T-helper 1 cell (primary cell): ENCODE data around the gene SRCIN1.

Experiments used
- DNase-seq, 5 donors: peaks; one replicate each; pipeline ENCODE4 v3.0.0-alpha.2; 2012 to 2020

Gene SRCIN1

DNA sequence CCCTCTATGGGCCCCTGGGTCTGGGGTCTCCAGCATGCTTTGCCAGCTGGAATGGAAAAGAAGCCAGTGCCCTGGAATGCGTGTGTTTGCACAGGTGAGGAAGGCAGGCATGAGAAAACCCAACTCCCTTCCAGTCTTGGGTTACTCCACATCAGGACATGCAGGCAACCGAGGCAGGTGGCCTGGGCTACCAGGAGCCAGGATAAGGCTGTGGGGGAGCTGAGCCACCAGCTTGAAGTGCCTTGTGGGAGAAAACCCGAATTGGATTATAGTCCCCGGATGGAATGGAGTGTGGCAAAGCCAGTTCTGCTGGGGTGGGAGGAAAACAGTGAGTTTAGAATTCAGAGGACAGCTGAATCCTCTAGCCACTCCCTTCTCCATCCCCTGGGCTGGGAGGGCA, 7.2 kb downstream of the SRCIN1 start:
- DNase-seq = no peak

DNA sequence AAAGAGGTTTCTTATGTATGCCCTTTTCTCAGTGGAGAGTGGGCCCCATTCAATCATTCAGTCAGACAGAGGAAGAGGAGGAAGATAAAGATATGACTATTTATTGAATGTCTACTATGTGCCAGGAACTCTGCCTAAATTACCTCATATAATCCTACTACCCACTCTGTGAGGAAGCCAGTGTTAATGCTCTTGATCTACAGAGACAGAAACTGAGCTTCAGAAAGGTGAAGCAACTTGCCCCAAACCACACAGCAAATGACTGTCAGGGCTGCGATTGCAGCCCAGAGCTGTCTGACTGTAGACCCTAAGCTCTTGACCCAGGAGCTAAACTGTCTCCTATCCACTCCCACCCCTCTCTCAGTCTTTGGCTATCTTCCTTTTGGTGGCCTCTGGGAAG, 8.4 kb downstream of the SRCIN1 start:
- DNase-seq = no peak

DNA sequence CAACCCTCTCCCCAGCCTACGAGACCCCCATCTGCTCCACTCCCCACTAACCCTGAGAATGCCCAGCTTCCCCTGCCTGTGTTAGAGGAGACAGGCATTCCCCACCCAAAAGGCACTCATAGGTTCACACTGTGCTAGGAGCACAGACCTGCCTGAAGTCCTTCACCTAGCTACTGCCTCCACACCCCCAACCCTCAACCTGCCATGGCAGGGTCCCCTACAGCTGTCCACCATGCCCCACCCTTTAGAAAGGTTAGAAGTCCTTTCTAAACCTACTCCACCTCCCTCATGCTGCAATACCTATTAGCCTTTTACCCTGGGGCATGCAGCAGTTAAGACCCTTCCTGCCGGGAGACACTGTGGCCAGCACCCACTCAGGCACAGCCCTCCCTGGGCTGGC, 9.1 kb downstream of the SRCIN1 start:
- DNase-seq = no peak

DNA sequence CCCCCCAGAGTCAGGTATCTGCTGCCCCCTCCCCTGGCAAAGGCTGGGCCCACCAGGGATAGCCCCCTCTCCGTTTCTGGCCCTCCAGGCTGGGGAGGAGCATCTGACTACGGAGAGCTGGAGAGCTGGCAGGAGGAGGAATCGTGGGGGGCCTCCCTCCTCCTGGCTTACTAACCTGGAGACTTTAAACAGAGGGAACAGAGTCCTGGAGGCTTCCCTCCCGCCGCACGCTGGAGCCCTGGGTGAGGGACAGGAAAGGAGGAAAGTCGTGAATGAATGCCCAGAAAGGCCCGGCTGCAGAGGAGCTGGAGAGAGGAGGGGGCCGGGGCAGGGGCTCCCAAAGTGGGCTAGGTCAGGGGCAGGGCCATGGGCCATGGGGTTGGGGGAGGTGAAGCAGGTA, 9.9 kb downstream of the SRCIN1 start:
- DNase-seq = no peak

DNA sequence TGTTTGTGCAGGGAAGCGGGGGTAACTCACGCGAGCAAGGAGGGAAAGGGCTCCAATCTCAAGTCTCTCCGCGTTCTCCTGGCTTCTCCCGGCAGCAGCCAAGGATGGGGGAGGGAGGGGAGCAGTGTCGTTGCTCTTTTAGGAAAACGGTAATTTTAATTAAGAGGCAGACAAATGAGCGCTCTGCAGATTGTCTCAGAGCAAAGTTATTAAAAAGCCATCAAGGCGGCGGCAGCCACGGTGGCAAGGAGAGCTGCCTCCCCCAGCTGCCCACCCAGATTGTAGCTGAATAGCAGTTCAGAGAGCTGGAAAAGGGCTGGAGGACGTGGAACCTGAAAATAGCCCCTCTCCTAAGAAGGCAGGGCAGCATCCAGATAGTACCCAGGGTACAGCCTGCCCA, 11.6 kb downstream of the SRCIN1 start:
- no peak for DNase-seq

DNA sequence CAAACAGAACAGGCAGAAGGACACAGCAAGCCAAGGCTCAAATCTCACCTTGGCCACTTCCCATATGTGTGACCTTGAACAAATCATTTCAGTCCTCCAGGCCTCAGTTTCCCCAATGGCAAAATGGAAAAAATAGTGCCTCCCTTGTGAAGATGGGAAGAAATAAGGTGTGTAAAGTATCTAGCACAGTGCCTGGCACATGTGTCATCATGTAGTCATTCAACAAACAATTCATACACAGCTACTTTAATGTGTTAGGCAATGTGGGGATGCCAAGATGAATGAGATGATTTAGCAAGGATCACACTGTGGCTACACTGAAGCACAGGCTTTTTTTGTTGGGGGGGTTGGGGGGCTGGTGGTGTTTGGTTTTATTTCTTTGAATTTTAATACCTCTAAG, 13.3 kb downstream of the SRCIN1 start:
- DNase-seq = no peak

DNA sequence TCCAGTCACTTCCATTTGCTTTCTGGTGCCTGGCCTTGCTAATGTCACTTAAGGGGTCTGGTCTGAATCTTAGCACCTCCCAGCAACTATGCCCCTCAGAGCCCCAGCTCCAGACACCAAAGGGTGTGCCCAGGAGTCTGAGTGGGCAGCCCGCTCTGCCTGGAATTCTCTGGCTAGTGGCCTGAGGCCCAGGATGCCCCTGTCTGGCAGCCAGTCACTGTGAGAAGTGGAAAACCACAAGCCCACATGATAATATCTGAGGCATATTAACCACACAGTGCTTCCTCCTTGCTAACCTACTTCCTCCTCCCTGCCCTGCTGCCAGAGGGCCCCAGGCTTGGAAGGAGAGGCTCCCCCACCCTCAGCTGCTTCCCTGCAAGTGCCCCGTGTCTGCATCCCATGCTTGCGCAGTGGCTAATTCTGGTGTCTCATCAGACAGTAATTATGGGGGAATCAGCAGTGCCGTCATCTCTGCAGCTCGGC, 14.0 kb downstream of the SRCIN1 start:
- DNase-seq = peak in 1 of 5 donors; percentile 51

DNA sequence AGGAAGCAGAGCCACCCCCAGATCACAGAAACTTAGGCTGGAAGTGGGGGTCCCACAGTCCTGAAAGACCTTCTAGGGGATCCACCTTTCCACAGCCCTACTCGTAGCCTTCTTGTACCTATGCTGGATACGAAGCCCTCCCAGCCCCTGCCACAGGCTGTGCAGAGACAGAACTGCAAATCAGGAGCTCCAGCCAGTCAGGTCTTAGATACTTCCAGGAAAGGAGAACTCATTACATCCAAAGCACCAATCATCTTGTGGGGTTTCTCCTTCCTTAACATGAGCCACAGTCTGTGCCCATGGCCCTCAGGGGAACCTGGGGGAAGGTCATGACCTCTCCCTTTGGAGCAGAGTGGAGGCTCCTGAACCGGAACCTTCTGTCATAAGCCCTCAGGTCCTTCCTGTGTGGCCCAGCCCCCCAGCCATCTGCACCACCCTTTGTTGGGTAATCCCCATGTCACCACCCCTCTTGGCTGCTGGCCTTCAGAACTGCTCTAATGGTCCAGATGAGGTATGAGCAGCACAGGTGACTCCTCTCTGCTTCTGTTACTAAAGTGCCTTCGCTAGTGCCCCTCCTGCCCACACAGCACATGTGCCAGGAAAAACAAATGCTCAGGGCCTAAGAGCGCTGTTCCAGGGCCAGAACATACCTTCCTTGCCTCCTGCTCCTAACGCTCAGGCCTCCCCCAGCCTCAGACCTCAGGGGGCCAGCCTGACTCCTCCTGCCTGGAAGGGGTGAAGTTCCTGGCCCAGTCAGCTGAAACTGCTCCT, 14.6 kb downstream of the SRCIN1 start:
- no peak for DNase-seq

DNA sequence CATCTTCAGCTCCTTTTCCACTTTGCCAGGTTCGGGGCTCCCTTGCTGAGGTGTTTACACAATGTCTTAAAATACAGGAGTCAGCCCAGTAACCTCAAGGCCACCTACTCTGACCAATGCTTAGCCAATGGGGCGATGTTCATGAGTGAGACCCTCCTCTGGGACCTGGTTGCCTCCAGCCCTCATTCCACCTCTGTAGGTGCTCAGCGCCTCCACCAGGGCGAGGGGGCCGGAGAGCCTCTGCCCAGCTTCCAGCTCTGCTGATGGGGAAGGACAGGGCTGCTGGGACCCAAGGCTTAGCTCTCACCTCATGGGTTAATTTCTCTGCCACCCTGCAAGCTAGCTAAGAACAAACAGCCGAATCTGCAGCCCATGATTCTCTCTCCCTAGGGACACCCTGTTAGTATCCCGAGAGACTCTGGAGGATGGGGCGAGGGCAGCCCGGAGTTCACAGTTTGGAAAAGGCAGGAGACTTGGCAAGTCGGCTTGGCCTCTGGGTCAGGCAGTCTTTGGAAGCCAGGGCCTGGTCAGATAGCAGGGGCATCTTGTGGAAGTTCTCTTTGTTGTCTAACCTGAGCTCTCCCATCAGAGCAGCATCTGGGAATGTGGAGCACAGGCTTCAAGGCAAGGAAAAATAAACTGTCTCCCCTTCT, 16.2 kb downstream of the SRCIN1 start:
- DNase-seq = no peak

DNA sequence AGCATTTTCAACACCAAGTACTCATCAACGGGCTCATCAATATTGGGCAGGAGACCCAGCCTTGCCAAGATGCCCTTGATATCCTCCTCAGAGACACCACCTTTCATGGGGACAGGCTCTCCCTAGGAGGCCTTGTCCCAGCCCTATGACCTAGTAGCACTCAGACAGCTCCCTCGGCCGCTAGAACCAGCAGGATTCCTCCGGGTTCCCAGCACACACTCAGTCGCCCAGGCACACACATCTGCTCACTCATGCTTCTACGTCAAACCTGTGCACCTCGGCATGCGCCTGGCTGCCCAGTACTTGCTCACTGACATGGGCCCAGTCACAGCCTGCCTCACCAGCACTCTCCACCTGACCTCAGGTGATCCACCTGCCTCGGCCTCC, 17.0 kb downstream of the SRCIN1 start:
- DNase-seq = no peak

DNA sequence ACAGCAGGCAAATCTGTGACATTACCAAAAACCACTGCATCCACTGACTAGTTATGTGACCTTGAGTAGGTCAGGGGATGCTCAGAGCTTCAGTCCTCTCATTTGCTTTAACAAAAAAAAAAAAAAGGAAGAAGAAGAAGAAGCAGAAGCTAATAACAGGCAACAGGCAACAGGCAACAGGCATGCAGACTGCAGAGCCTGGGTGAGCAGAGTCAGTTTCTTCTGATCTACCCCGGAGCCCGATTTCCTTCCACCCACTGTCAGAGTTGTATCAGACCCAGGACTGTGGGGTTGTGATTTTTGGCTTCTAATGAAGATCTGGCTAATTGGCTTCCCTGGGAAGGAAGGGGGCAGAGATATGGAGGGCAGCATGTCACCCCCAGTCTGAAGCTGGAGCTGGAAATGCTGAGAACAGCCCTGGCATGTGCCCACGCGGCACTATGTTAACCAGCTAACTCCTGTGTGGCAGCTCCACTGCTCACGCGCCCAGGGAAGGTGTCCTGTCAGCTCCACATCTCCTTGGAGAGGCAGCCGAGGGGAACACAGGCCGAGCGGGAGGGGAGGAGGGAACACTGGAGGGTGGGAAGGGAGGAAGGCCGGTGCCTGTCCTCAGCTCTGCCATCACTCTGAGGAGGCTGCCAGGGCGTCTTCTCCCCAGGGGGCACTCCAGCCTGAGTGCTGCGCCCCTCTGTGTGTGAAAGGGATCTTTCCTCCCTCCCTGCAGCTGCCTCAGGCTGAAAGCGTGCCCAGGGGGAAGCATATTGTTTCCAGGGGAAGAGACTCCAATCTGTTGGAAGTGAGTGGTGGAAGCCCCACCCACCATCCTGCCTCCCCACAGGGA, 17.6 kb downstream of the SRCIN1 start:
- DNase-seq = no peak

DNA sequence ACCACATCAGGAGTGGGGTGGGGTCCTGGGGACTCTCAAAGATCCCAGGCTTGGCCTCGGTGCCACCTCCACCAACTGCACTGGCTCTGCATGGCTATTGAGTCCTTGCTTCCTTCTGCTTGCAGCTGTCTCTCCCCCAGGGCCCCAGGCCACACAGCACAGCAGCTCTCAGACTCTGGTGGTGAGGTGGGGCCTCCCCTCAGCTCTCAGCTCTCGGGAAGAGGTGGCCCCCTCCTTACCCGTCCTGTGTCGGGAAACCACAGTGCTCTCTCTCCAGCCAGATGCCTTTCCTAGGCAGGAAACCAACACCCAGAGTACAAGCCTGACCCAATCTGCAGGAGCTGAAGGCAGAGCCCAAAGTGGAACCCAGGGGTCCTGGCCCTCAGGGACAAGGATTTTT, 18.5 kb downstream of the SRCIN1 start:
- DNase-seq = no peak

DNA sequence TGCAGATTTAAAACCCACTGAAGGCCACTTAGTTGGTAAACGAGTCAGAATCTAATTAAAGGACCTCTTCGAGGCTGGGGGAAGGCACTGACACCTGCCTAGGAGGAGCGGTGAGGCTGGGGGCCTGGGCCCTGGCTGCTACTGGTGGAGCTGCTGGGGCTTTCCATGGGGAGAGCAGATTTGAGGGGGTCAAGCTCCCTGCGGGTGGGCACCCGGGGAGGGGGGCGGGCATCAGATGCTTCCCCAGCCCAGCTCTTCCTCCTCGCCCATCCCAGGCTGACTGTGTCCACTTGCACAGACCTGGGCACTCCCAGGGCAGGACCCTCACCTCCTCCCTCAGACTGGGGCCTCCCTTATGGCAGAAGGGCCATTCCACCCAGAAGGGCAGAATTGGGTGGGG, 19.0 kb downstream of the SRCIN1 start:
- no peak for DNase-seq

DNA sequence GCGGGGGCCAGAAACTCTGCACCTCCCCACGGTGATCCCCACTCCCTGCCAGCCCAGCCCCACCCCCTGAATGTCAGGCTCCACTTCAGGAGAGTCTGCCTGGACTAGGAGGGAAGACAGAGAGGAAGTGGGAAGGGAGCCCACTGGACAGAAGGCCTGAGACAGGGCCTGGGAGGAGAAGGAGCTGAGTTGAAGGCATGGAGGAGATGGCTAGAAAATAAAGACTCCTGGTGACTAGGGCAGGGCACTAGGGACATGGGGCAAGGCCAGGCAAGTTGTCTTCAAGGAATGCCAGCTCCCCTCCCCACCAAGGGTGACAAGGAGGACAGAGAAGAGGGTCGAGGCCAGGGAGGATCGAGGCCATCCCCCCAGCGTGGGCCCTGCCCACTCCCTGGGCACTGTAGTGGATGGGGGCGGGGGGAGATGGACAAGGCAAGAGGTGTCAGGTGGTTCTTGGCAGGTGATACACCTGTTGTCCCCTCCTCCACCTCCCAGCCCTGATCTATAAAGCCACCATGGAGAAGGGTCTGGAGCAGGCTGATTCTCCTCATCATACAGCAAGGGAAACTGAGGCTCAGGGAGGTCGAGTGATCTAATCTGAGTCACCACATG, 19.7 kb downstream of the SRCIN1 start:
- no peak for DNase-seq

DNA sequence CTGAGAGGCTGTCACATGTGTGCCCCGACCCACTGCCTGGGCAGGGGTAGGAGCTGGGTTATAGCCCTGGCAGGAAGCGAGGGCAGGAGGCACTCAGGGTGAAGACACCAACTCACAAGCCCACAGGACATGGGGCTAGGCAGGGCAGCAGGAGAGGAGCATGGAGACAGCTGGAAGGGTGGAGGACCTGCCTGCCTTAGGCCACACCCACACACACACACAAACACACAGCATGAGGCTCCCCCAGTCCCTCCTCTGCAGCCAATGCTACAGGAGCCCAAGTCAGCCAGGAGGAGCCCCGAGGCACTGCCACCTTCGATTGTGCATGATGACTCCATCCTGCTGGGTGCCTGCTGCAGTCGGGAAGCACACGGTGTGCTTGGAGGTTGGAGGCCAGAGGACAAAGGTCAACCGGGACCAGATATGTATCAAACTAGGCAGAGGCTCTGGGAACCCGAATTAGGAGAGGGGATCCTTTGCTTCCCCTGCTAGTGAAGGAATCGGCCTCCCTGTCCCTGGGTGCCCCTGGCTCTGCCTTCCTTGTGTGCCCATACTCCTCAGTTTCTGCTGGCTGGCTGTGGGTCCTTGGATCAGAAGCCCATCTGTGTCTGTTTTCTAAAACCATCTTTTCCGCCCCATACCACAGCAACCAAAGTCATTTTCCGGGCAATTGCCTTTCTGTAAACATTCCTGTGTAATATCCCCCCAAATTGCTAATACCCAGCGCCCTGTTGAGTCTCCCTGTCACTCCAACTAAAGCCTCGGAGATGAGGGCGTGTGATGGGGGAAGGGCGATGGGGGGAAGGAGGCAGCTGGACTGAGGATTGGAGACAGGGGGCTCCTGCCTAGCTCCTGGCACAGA, 20.5 kb downstream of the SRCIN1 start:
- no peak for DNase-seq

DNA sequence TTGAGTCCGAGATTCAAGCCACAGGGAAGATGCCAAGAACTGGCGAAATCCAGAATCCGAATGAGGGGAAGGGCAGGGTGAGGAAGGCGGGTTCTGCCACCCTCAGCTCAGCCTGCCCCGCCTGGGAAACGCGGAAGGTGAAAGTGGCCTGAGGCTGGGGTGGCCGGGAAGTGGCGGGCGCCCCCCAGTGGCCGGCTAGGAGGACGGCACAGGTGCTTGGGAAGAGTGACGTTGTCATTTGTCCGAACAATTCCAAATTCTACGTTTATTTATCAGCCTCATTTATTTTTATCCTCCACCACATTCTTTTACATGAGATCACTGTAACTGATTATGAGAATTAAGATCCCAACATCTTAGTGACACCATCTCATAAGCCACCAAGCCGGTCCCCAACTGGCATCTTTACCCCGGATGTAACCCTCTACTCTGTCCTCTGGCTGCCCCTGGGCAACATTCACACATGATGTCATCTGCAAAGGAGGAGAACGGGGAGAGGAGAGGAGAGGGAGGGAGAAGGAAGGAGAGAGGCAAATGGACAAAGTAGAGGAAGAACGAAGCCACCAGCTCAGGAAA, 21.3 kb downstream of the SRCIN1 start:
- DNase-seq = peak; percentile 31 to 57 (median 49)

DNA sequence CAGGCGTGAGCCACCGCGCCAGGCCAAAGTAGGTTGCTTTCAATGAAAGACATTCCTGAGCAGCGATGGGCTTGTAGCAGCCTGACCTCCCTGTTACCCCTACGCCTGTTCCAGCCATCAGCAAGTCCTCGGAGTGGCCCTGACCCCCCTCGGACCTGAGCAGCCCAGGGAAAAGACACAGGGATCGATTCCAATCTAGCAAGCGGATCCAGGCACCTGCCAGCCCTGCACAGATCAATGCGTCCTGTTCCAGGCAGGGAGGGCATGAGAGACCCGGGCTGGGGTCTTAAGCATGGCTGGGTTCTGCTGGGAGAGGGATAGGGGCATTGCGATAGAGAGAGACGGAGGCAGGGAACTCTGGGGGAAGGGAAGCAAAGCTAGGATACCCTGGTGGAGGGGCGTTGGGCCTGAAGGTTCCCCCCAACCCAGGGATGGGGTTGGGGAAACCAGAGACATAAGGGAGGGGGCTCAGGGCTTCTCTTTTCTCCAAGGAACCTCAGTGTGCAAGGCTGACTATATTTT, 21.9 kb downstream of the SRCIN1 start:
- no peak for DNase-seq

DNA sequence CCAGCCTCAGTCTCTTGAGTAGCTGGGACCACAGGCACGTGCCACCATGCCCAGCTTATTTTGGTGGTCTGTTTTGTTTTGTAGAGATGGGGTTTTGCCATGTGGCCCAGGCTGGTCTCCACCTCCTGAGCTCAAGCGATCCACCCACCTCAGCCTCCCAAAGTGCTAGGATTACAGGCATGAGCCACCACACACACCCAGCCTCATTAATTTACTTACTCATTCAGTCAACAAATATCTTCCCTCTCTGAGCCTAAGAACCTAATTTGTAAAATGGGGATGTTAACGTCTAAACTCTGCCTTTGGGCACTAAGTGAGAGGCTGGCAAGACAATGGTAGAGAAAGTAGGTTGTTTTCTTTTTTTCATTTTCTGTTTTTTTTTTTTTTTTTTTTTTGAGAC, 22.6 kb downstream of the SRCIN1 start:
- DNase-seq = no peak

DNA sequence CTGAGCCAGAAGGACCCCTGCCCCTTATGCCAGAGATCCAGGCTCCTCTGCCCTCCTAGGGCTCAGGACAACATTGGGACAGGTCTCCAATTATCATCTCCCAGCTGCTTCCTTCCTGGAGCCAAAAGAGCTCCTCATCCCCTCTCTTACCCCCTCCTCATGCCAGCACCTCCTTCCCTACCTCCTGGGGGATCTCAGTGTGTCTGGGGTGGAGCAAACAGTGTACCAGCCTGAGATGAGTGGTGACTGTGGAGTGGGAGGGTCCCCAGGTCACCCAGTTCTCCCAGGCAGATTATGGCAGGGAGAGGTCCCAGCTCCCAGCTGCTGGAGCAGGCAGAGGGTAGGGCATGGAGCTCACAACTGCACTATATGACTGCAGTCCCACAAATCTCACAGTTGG, 23.7 kb downstream of the SRCIN1 start:
- no peak for DNase-seq

DNA sequence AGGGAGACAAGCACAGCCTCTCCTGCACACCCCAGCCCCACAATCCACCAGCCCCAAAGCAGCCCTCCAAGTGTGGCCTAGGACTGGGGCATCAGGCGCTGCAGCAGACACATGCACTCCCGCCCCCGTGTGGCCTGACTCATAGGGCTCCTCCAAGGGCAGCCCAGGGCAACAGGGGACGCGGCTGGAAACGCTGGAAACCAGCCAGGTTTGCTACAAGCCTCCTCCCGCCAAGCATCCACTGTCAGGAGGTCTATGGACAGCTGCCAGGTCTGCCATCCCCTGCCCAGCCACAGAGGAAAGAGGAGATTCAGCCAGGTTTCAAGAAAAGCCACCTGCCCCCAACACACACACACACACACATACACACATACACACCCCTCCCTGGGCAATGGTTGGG, 25.8 kb downstream of the SRCIN1 start:
- no peak for DNase-seq

DNA sequence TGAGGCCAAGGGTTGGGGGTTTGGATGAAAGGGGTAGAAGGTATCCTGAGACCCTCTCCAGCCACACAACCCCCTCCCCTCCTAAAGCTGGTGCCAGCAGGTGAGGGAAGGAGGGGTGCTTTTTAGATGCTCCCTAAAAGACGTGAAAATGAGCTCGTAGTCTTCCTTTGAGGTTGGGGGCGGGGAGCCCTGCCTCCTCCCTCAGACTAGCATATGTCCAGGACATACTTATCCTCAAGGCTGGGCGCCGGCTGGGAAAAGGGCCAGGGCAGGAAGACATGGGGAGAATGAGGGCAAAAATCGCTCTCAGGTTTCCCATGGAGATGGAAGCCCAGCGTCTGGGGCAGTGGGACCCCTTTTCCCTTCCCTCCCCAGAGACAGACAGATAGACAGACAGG, 26.7 kb downstream of the SRCIN1 start:
- DNase-seq = no peak
